ENCODE results near the gene PRR19.

DNA sequence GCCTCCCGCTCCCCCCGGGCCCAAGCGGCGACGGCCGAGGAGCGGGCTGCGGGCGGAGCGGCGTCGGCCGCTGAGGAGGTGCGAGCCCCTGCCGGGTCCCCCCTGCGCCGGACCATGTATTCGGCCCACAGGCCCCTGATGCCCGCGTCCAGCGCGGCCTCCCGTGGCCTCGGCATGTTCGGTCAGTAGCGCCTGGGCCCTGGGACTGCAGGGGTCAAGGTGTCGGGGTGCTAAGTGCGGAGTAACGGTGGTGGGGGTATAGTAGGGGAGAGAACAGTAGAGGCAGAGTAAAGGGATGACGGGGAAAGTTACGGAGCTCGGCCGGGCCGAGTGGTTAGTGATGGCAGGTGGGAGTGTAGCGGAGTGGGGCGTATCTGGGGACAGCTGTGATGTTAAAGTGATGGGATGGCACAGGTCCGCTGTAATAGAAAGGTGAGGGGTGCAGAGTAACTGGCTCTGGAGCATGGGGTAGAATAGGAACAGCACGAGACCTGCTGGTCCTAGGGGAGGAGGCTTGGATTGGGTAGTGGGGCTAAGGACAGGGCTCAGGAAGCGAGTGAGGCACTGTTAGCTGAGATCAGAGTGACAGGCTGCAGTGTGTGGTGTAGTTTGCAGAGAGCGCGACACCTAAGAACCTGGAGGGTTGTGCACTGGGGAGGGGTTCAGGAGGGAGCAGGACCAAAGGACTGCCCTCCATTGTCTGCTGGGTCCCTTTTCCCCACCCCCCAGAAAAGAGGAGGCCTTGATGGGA is 17.2 kb upstream of the PRR19 start:
- TF ChIP-seq, protein P1, sequence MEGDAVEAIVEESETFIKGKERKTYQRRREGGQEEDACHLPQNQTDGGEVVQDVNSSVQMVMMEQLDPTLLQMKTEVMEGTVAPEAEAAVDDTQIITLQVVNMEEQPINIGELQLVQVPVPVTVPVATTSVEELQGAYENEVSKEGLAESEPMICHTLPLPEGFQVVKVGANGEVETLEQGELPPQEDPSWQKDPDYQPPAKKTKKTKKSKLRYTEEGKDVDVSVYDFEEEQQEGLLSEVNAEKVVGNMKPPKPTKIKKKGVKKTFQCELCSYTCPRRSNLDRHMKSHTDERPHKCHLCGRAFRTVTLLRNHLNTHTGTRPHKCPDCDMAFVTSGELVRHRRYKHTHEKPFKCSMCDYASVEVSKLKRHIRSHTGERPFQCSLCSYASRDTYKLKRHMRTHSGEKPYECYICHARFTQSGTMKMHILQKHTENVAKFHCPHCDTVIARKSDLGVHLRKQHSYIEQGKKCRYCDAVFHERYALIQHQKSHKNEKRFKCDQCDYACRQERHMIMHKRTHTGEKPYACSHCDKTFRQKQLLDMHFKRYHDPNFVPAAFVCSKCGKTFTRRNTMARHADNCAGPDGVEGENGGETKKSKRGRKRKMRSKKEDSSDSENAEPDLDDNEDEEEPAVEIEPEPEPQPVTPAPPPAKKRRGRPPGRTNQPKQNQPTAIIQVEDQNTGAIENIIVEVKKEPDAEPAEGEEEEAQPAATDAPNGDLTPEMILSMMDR (conservative IDR thresholded peaks at IDR 0.05; ENCODE audit: low read length): no peak
- TF ChIP-seq EZH2phosphoT487 (IDR thresholded peaks at IDR 0.05; ENCODE audit: borderline replicate concordance): no peak
